ENCODE results near the gene CTIF. TPM values are rescaled to one million over a fixed set of nuclear protein-coding genes. Genes with fewer than 3 reads are reported as not detected.

The CTIF gene
- total RNA-seq, 1 experiment from 2014 or later: 26.5 TPM

DNA sequence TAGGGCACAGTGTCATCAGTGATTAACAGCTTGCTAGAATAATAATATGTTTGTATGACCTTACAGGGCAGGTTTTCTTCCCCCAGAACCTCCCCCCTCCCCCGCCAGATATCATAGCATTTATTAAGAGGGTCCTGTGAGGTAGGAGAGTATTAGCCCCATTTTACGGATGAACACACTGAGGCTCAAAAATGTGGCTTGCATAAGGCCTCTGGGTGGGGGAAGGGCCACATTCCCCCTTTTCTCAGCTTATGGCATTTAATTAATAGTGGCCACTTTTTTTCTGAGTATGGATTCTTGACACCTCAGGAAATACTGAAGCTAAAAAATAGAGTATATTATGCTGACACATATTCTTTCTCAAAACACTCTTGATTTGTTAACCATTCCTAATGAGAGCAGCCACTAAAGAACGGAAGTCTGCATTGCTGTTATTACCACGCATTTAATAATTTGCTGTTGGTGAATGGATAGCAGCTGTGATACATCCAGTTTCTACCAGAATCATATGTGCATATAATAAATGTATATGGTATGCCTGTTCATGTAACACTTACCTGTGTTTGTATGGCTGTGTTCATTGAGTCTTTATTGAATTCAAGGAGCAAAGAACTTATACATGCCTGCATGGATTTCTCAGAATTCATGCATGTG is 3.0 kb downstream of the CTIF start:
- H3K27ac ChIP-seq (ENCODE audit: low read length): peak overlapping the region; percentile 75
- H3K4me3 ChIP-seq (ENCODE audit: low read depth in 2 of 2, low read length in 2 of 2): peak overlapping the region; percentile 81 to 82
- no peaks in the 10 kb centered on the region for H3K9me3 ChIP-seq (ENCODE audit: control insufficient read depth, insufficient read depth, low read depth, low read length)
- no peaks in the 10 kb centered on the region for H3K36me3 ChIP-seq (ENCODE audit: control insufficient read depth, insufficient read depth, low read length)
- TSS peak; percentile 46 for BruUV-seq (replicated peaks)
- intact Hi-C loops (cut with micrococcal nuclease; ENCODE audit: unreplicated experiment): no loop called here
- TF ChIP-seq SIN3A (IDR thresholded peaks at IDR 0.05; ENCODE audit: borderline replicate concordance, insufficient read depth, low read depth, low read length) (no peak), POLR2AphosphoS5 (IDR thresholded peaks at IDR 0.05; ENCODE audit: low read depth, low read length) (no peak), TCF7L2 (IDR thresholded peaks at IDR 0.05; ENCODE audit: low read depth, low read length) (no peak)
- TF ChIP-seq, protein P1, sequence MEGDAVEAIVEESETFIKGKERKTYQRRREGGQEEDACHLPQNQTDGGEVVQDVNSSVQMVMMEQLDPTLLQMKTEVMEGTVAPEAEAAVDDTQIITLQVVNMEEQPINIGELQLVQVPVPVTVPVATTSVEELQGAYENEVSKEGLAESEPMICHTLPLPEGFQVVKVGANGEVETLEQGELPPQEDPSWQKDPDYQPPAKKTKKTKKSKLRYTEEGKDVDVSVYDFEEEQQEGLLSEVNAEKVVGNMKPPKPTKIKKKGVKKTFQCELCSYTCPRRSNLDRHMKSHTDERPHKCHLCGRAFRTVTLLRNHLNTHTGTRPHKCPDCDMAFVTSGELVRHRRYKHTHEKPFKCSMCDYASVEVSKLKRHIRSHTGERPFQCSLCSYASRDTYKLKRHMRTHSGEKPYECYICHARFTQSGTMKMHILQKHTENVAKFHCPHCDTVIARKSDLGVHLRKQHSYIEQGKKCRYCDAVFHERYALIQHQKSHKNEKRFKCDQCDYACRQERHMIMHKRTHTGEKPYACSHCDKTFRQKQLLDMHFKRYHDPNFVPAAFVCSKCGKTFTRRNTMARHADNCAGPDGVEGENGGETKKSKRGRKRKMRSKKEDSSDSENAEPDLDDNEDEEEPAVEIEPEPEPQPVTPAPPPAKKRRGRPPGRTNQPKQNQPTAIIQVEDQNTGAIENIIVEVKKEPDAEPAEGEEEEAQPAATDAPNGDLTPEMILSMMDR (IDR thresholded peaks at IDR 0.05): no peak
- TF ChIP-seq, protein P2, sequence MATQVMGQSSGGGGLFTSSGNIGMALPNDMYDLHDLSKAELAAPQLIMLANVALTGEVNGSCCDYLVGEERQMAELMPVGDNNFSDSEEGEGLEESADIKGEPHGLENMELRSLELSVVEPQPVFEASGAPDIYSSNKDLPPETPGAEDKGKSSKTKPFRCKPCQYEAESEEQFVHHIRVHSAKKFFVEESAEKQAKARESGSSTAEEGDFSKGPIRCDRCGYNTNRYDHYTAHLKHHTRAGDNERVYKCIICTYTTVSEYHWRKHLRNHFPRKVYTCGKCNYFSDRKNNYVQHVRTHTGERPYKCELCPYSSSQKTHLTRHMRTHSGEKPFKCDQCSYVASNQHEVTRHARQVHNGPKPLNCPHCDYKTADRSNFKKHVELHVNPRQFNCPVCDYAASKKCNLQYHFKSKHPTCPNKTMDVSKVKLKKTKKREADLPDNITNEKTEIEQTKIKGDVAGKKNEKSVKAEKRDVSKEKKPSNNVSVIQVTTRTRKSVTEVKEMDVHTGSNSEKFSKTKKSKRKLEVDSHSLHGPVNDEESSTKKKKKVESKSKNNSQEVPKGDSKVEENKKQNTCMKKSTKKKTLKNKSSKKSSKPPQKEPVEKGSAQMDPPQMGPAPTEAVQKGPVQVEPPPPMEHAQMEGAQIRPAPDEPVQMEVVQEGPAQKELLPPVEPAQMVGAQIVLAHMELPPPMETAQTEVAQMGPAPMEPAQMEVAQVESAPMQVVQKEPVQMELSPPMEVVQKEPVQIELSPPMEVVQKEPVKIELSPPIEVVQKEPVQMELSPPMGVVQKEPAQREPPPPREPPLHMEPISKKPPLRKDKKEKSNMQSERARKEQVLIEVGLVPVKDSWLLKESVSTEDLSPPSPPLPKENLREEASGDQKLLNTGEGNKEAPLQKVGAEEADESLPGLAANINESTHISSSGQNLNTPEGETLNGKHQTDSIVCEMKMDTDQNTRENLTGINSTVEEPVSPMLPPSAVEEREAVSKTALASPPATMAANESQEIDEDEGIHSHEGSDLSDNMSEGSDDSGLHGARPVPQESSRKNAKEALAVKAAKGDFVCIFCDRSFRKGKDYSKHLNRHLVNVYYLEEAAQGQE (IDR thresholded peaks at IDR 0.05; ENCODE audit: insufficient read depth in 1 of 2, low read depth in 2 of 2, low read length in 1 of 2): no peak
- POLR2A ChIA-PET: no interaction called here
- ATAC-seq: no peak
- CTCF ChIA-PET: no interaction called here
- H3K27me3 ChIP-seq (ENCODE audit: control insufficient read depth, insufficient read depth, low read length): no peaks in the 10 kb centered on the region
- in situ Hi-C loops (cut with HindIII; ENCODE audit: low pct_unique_long_range_greater_than_20kb, low sequenced_read_pairs): no loop called here
- H3K4me1 ChIP-seq (ENCODE audit: control insufficient read depth, insufficient read depth, low read length): peaks cover 23% of the 10 kb centered on the region
- DNase-seq (ENCODE audit: low read depth, low spot score): no peak

DNA sequence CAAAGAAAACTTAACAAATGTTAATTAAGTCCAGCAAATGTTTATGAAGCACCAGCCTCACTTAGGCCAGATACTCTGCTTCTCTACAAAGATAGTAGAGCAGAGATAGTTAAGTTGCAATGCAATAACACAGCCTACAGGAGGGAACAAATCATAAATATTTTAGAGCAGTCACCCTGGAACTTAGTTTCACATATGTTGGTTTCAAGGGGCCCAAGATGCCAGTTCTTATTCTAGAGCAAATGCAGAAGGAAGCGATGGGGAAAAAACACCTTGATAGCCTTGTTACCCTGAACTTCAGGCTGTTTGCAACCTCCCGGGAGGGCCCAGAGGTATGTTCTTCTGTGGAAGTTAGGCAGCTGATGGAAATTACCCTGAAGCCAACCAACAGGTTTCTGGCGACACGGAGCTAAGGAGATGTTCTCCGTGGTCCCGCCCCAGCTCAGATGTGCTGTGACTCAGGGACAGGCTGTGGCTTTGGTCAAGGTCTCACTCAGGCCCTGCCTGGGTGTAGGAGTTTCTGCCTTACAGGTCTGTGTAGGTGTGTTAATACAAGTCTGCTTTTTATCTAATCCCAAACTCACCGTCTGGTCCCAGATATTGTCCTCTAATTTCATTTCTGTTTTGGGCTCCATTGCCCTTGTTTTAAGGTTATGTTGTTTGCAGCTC is 3.8 kb downstream of the CTIF start:
- Histone ChIP-seq H3K36me3 (ENCODE audit: control insufficient read depth, insufficient read depth, low read length) (no peaks in the 10 kb centered on the region), H3K27ac (ENCODE audit: low read length) (no peak overlapping the region), H3K9me3 (ENCODE audit: control insufficient read depth, insufficient read depth, low read depth, low read length) (no peaks in the 10 kb centered on the region), H3K4me1 (ENCODE audit: control insufficient read depth, insufficient read depth, low read length) (peaks cover 31% of the 10 kb centered on the region), H3K27me3 (ENCODE audit: control insufficient read depth, insufficient read depth, low read length) (no peaks in the 10 kb centered on the region), H3K4me3 (ENCODE audit: low read depth in 2 of 2, low read length in 2 of 2) (no peak overlapping the region)
- TF ChIP-seq SIN3A (IDR thresholded peaks at IDR 0.05; ENCODE audit: borderline replicate concordance, insufficient read depth, low read depth, low read length) (no peak), TCF7L2 (IDR thresholded peaks at IDR 0.05; ENCODE audit: low read depth, low read length) (no peak)
- TF ChIP-seq, protein P2 (IDR thresholded peaks at IDR 0.05; ENCODE audit: insufficient read depth in 1 of 2, low read depth in 2 of 2, low read length in 1 of 2): no peak
- TF ChIP-seq, protein P1 (IDR thresholded peaks at IDR 0.05): no peak
- BruUV-seq (replicated peaks): no TSS peak
- in situ Hi-C loops (cut with HindIII; ENCODE audit: low pct_unique_long_range_greater_than_20kb, low sequenced_read_pairs) (no loop called here), intact Hi-C loops (cut with micrococcal nuclease; ENCODE audit: unreplicated experiment) (no loop called here)
- ChIA-PET POLR2A (no interaction called here), CTCF (no interaction called here)
- ATAC-seq: no peak
- DNase-seq (ENCODE audit: low read depth, low spot score): no peak
